ENCODE data around the gene SDSL.

DNA sequence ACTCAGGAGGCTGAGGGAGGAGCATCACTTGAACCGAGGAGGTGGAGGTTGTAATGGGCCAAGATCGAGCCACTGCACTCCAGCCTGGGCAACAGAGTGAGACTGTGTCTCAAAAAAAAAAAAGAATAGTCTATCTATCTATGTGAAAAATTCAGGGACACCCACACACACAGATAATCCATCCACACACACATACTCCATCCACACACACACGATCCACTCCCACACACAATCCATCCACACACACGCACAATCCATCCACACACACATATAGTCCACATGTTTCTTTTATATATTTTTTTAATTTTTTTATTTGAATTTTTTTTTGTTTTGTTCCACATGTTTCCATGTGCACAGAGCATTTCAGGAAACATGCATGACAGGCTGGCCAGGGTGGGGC is 21.8 kb upstream of the SDSL start:
- TF ChIP-seq, protein P1, sequence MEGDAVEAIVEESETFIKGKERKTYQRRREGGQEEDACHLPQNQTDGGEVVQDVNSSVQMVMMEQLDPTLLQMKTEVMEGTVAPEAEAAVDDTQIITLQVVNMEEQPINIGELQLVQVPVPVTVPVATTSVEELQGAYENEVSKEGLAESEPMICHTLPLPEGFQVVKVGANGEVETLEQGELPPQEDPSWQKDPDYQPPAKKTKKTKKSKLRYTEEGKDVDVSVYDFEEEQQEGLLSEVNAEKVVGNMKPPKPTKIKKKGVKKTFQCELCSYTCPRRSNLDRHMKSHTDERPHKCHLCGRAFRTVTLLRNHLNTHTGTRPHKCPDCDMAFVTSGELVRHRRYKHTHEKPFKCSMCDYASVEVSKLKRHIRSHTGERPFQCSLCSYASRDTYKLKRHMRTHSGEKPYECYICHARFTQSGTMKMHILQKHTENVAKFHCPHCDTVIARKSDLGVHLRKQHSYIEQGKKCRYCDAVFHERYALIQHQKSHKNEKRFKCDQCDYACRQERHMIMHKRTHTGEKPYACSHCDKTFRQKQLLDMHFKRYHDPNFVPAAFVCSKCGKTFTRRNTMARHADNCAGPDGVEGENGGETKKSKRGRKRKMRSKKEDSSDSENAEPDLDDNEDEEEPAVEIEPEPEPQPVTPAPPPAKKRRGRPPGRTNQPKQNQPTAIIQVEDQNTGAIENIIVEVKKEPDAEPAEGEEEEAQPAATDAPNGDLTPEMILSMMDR (IDR thresholded peaks at IDR 0.05; ENCODE audit: insufficient read depth, low read length, poor library complexity, severe bottlenecking): no peak
- no peak for TF ChIP-seq EZH2phosphoT487 (conservative IDR thresholded peaks at IDR 0.05; ENCODE audit: low read length)

Data from SU-DHL-6 (cell line).